ENCODE data around the gene ETV7. TPM values are rescaled to one million over a fixed set of nuclear protein-coding genes. Genes with fewer than 3 reads are reported as not detected.

The ETV7 gene
- total and polyA plus RNA-seq, 2 of the 13 experiments (the other 11 are each of a cell fraction or from before 2014, with no cell fraction given), result not detected

DNA sequence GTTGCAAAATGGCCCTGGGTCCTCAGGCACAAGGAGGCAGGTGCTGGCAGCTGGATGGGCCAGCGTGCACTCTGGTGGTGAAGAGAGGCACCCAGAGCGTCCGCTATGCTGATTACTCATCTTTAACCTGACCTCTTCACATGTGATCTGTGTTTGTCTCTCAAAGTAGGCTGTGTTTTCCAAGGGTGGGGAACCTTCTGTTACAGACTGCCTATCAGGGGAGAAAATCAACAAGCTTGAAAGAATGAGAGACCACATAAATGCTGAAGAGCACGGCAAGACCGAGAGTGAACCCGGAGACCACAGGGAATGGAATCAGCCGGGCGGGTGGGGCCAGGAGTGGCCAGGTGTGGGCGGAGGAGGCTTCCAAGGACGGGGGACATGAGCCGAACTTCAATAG lies 67.0 kb downstream of the ETV7 start (continued):
- TF ChIP-seq STAG1 (CRISPR knock-in tag; IDR thresholded peaks at IDR 0.05) (peak; percentile 34), ZBTB39 (CRISPR knock-in tag; IDR thresholded peaks at IDR 0.05) (no peak), ARID5B (CRISPR knock-in tag; IDR thresholded peaks at IDR 0.05) (peak; percentile 56; the same call in 1 of the 2 replicates), TFAP4 (IDR thresholded peaks at IDR 0.05; ENCODE audit: borderline replicate concordance, low read depth) (peak; percentile 41; the same call in 1 of the 2 replicates), JUND (CRISPR knock-in tag; IDR thresholded peaks at IDR 0.05) (peak; percentile 17; the same call in 1 of the 2 replicates), ZNF761 (CRISPR knock-in tag; conservative IDR thresholded peaks at IDR 0.05) (no peak), ZNF607 (CRISPR knock-in tag; IDR thresholded peaks at IDR 0.05; ENCODE audit: borderline replicate concordance) (no peak), JARID2 (CRISPR knock-in tag; IDR thresholded peaks at IDR 0.05; ENCODE audit: insufficient replicate concordance) (no peak), ZNF414 (CRISPR knock-in tag; IDR thresholded peaks at IDR 0.05) (no peak), HHEX (CRISPR knock-in tag; IDR thresholded peaks at IDR 0.05) (no peak), ZNF564 (CRISPR knock-in tag; IDR thresholded peaks at IDR 0.05) (no peak), MXI1 (IDR thresholded peaks at IDR 0.05; ENCODE audit: borderline replicate concordance, low read depth, low read length) (no peak), ZNF317 (CRISPR knock-in tag; IDR thresholded peaks at IDR 0.05) (no peak), PRDM10 (CRISPR knock-in tag; IDR thresholded peaks at IDR 0.05; ENCODE audit: low read depth) (peak; percentile 75; the same call in 1 of the 2 replicates), FOXA1 (IDR thresholded peaks at IDR 0.05) (no peak), FOXA1 (CRISPR knock-in tag; IDR thresholded peaks at IDR 0.05) (peak; percentile 51)
- TF ChIP-seq, protein P1, sequence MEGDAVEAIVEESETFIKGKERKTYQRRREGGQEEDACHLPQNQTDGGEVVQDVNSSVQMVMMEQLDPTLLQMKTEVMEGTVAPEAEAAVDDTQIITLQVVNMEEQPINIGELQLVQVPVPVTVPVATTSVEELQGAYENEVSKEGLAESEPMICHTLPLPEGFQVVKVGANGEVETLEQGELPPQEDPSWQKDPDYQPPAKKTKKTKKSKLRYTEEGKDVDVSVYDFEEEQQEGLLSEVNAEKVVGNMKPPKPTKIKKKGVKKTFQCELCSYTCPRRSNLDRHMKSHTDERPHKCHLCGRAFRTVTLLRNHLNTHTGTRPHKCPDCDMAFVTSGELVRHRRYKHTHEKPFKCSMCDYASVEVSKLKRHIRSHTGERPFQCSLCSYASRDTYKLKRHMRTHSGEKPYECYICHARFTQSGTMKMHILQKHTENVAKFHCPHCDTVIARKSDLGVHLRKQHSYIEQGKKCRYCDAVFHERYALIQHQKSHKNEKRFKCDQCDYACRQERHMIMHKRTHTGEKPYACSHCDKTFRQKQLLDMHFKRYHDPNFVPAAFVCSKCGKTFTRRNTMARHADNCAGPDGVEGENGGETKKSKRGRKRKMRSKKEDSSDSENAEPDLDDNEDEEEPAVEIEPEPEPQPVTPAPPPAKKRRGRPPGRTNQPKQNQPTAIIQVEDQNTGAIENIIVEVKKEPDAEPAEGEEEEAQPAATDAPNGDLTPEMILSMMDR (CRISPR knock-in tag; IDR thresholded peaks at IDR 0.05), result peak; percentile 51
